ENCODE results near the gene ZKSCAN5.

DNA sequence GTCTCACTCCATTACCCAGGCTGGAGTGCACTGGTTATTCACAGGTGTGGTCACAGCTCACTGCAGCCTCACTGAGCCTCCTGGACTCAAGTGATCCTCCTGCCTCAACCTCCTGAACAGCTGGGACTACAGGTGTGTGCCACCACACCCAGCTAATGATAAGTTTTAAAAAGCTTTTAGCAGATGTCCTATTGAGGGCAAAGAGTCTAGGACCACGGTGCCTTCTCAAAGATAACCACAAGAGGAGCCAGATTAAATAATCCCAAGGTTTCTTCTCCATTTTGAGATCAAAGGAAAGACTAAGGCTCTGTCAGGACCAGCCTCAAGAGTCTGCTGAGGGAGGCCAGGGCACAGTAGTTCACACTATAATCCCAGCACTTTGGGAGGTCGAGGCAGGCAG, 43.2 kb upstream of the ZKSCAN5 start:
- TF ChIP-seq CTCF (IDR thresholded peaks at IDR 0.05; ENCODE audit: insufficient read depth, low read depth, low read length): no peak
- TF ChIP-seq EZH2 (IDR thresholded peaks at IDR 0.05; ENCODE audit: insufficient read depth, low read length): no peak

Data from astrocyte (in vitro differentiated cells and primary cell).